Lung microvascular endothelial cell (primary cell): ENCODE data around the gene GRID1. TPM values are rescaled to one million over a fixed set of nuclear protein-coding genes. Genes with fewer than 3 reads are reported as not detected.
A peak's percentile ranks its signal among the peaks of the same experiment; 100 is the strongest.

ENCODE experiments used
- DNase-seq, 2 donors: peaks; one replicate each; pipeline versions ENCODE4 v3.0.0 to v3.0.0-alpha.2; 2010; ENCODE audit warnings: low read depth in 2 of 2
- total RNA-seq: library from RNA; depleted of rRNA; stranded (reverse); fragments of >200 nt; gene quantifications from 2 replicates; pipeline ENCODE4 v1.2.1, GENCODE V29; 2014

The GRID1 gene
- total RNA-seq, 1 donor from 2014 or later: not detected

GRCh38 chr10:85558533-85558932 lies 808.1 kb downstream of the GRID1 start:
- peak; percentile 2 to 14 for DNase-seq

GRCh38 chr10:85557706-85558105 lies 808.9 kb downstream of the GRID1 start:
- no peak for DNase-seq

GRCh38 chr10:85557077-85557476 lies 809.5 kb downstream of the GRID1 start:
- DNase-seq: peak; percentile 9 to 57

Other genes starting within 250 kb of the GRID1 start
- 32.9 and 40.5 TPM in 2 replicates for gene WAPL, start 155.0 kb upstream of the GRID1 start, total RNA-seq